ENCODE data around the gene MYL12B. TPM values are rescaled to one million over a fixed set of nuclear protein-coding genes. Genes with fewer than 3 reads are reported as not detected.

Gene MYL12B
- total RNA-seq, 2 experiments from 2014 or later: 230 to 260 TPM

GRCh38 chr18:3281456-3282400, 19.8 kb downstream of the MYL12B start:
- no TSS peak for BruUV-seq (replicated peaks)
- POLR2A ChIA-PET: interaction anchor here (0.7 to 1.9 kb wide), 7 partner anchors 173 to 385 kb away, joined by 3 to 7 read pairs (median 4); no protein-coding TSS in a partner anchor
- TF ChIP-seq EZH2phosphoT487 (IDR thresholded peaks at IDR 0.05; ENCODE audit: borderline replicate concordance, low read depth, low read length): no peak
- TF ChIP-seq, protein P1, sequence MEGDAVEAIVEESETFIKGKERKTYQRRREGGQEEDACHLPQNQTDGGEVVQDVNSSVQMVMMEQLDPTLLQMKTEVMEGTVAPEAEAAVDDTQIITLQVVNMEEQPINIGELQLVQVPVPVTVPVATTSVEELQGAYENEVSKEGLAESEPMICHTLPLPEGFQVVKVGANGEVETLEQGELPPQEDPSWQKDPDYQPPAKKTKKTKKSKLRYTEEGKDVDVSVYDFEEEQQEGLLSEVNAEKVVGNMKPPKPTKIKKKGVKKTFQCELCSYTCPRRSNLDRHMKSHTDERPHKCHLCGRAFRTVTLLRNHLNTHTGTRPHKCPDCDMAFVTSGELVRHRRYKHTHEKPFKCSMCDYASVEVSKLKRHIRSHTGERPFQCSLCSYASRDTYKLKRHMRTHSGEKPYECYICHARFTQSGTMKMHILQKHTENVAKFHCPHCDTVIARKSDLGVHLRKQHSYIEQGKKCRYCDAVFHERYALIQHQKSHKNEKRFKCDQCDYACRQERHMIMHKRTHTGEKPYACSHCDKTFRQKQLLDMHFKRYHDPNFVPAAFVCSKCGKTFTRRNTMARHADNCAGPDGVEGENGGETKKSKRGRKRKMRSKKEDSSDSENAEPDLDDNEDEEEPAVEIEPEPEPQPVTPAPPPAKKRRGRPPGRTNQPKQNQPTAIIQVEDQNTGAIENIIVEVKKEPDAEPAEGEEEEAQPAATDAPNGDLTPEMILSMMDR (conservative IDR thresholded peaks at IDR 0.05; ENCODE audit: low read length): peak; percentile 91
- Histone ChIP-seq H3K4me3 (ENCODE audit: low read depth, low read length, poor library complexity, severe bottlenecking) (no peak overlapping the region), H3K36me3 (ENCODE audit: insufficient read depth, low read length) (peaks cover 21% of the 10 kb centered on the region), H3K79me2 (ENCODE audit: insufficient read depth, low read depth, low read length) (peaks cover 15% of the 10 kb centered on the region; the same call in 1 of the 2 replicates), H3K27ac (ENCODE audit: low read depth, low read length, poor library complexity, severe bottlenecking) (peak overlapping the region; percentile 99), H2AFZ (ENCODE audit: low read length) (no peak overlapping the region), H4K20me1 (ENCODE audit: insufficient read depth, low read length) (no peaks in the 10 kb centered on the region), H3K4me1 (ENCODE audit: insufficient read depth, low read length, poor library complexity, severe bottlenecking) (peaks cover 54% of the 10 kb centered on the region), H3K9me2 (ENCODE audit: insufficient read depth, low read length) (no peaks in the 10 kb centered on the region), H3K9me3 (ENCODE audit: low read length) (no peaks in the 10 kb centered on the region; the same call in 1 of the 2 replicates), H3K4me2 (ENCODE audit: low read length) (peak overlapping the region; percentile 82)
- intact Hi-C loops (cut with micrococcal nuclease; ENCODE audit: unreplicated experiment): loop anchor here (1.0 to 5.0 kb wide), 8 partner anchors 121 to 716 kb away; no protein-coding TSS in a partner anchor
- DNase-seq (ENCODE audit: low spot score): peak; percentile 91
- CTCF ChIA-PET (ENCODE audit: unreplicated experiment): interaction anchor here (0.7 to 2.9 kb wide), 3 partner anchors 15 to 428 kb away, joined by 4 to 10 read pairs (median 10); no protein-coding TSS in a partner anchor

GRCh38 chr18:3283253-3283863, 21.4 kb downstream of the MYL12B start:
- TF ChIP-seq, protein P1 (conservative IDR thresholded peaks at IDR 0.05; ENCODE audit: low read length): no peak
- no peak for TF ChIP-seq EZH2phosphoT487 (IDR thresholded peaks at IDR 0.05; ENCODE audit: borderline replicate concordance, low read depth, low read length)
- Histone ChIP-seq H3K79me2 (ENCODE audit: insufficient read depth, low read depth, low read length) (no peaks in the 10 kb centered on the region; the same call in 1 of the 2 replicates), H3K4me1 (ENCODE audit: insufficient read depth, low read length, poor library complexity, severe bottlenecking) (peaks cover 37% of the 10 kb centered on the region), H3K9me2 (ENCODE audit: insufficient read depth, low read length) (no peaks in the 10 kb centered on the region), H4K20me1 (ENCODE audit: insufficient read depth, low read length) (no peaks in the 10 kb centered on the region), H3K4me3 (ENCODE audit: low read depth, low read length, poor library complexity, severe bottlenecking) (no peak overlapping the region), H3K9me3 (ENCODE audit: low read length) (no peaks in the 10 kb centered on the region; the same call in 1 of the 2 replicates), H3K36me3 (ENCODE audit: insufficient read depth, low read length) (peaks cover 5% of the 10 kb centered on the region; the same call in 1 of the 2 replicates), H2AFZ (ENCODE audit: low read length) (no peak overlapping the region), H3K27ac (ENCODE audit: low read depth, low read length, poor library complexity, severe bottlenecking) (no peak overlapping the region), H3K4me2 (ENCODE audit: low read length) (no peak overlapping the region)
- intact Hi-C loops (cut with micrococcal nuclease; ENCODE audit: unreplicated experiment): loop anchor here (5.0 kb wide), 3 partner anchors 119 to 714 kb away; no protein-coding TSS in a partner anchor
- no TSS peak for BruUV-seq (replicated peaks)
- CTCF ChIA-PET (ENCODE audit: unreplicated experiment): interaction anchor here (0.6 to 2.9 kb wide), 3 partner anchors 14 to 383 kb away, joined by 3 to 10 read pairs (median 10); no protein-coding TSS in a partner anchor
- DNase-seq (ENCODE audit: low spot score): no peak
- POLR2A ChIA-PET: interaction anchor here (0.6 to 1.2 kb wide), 3 partner anchors 310 to 383 kb away, joined by 3 to 6 read pairs (median 4); no protein-coding TSS in a partner anchor

All from OCI-LY7 (cell line).